IPS DF 4.7 (cell line): ENCODE results near the gene CXCR1.
"Not testable (repeated sequence)": the region's sequence is repeated elsewhere in the genome, so short reads cannot be mapped to it uniquely, and the experiment has no call there.

ENCODE experiments used
- DNase-seq: peaks from one replicate; pipeline ENCODE4 v3.0.0-alpha.2; 2013; ENCODE audit warnings: low spot score; ENCODE audit errors: extremely low read depth

The CXCR1 gene

GRCh38 chr2:218166791-218167190 is at the start of gene CXCR1:
TSS of gene CXCR1 (minus strand) at chr2:218166962. CDS start at chr2:218165211, 1,751 bp downstream.
- DNase-seq = no peak

DNA sequence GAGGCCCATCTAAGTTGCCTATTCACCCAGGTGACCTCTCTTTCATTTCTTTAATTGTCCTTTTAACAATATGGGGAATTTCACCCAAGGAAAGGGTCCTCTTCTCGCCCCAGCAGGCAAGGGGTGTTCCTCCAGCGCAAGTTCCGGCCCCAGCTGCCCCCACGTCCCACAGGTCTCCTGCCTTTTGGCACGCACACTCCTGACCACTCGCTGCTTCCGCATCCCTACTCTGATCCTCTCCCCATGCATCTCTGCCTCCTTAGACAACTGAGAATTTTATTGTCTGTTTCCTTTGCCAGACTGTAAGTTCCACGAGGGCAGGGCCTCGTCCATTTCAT is 49.5 kb upstream of the CXCR1 start:
- no peak for DNase-seq

DNA sequence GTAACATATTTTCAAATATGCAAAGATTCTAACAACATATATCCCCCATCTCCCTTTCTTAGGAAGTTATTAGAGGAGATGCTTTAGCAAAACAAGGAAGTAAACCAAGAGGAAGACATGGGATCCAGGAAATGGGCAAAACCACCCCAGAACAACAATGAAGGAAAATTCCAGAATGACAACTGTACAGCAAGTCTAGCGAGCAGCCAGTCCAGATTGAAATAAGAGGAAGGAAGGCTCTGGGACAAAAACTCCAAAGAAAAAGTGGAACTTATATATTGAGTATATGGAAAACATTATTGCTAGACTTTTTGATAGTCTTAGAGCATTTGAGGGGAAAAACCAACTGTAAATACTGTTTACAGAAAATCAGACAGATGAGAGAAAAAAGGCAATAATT is 47.4 kb upstream of the CXCR1 start:
- no peak for DNase-seq

DNA sequence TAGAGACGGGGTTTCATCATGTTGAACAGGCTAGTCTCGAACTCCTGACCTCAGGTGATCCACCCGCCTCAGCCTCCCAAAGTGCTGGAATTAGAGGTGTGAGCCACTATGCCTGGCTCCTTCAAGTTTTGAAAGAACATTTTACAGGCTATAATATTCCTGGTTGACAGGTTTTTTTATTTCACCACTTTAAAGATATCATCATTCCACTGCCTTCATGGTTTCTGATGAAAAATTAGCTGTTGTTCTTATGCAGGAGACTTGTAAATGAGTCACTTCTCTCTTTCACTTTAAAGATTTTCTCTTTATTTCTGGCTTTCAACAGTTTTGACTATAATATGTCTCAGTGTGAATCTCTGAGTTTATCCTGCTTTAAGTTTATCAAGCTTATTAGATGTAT is 42.3 kb upstream of the CXCR1 start:
- DNase-seq = no peak

DNA sequence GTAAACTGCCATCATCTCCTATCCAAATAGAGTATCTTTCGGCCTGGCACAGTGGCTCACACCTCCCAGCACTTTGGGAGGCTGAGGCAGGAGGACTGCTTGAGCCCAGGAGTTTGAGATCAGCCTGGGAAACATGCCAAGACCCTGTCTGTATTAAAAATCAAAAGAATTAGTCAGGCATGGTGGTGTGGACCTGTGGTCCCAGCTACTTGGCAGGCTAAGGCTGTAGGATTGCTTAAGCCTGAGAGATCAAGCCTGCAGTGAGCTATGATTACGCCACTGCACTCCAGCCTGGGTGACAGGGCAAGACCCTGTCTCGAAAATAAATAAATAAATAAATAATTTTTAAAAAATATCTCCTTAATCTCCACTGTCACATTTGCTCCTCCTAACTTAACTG is 35.5 kb upstream of the CXCR1 start:
- DNase-seq = no peak

DNA sequence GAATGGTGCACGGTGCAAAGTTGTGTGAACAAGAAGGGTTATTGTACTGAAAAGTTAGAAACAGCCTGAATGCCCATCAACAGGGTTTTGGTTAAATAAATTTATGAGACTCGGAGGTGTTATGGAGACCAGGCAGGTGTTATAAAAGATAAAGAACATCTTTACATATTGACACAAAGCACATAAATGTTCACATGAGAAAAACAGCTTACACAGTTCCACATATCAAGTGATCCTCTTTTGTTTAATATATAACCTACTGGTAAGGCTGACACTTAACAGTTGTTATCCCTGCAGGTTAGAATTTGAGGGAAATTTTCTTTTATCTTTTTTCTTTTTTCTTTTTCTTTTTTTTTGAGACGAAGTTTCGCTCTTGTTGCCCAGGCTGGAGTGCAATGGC is 30.2 kb upstream of the CXCR1 start:
- DNase-seq = no peak

- no peak for DNase-seq
Measured at GRCh38 chr2:218194880-218195279, 28.1 kb upstream of the CXCR1 start.

GRCh38 chr2:218193701-218194100 is 26.9 kb upstream of the CXCR1 start:
- no peak for DNase-seq

- DNase-seq = no peak
Measured at GRCh38 chr2:218192902-218193430, 26.2 kb upstream of the CXCR1 start.

DNA sequence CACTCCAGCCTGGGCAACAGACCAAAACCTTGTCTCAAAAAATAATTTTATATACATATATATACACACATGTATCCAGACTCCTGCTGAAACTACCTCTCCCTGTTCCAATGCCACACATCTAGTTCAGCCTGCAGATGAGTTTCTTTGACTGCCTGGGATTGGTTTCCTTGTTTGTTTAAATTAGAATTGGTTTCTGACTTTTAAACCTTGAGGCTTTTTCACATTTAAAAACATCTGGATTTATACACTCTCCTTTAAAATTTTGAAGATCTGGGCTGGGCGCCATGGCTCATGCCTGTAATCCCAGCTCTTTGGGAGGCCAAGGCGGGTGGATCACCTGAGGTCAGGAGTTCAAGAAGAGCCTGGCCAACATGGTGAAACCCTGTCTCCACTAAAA is 21.8 kb upstream of the CXCR1 start:
- no peak for DNase-seq

- DNase-seq = no peak
Measured at GRCh38 chr2:218187296-218188015, 20.7 kb upstream of the CXCR1 start.

GRCh38 chr2:218186876-218187275 is 20.1 kb upstream of the CXCR1 start:
- DNase-seq = no peak

DNA sequence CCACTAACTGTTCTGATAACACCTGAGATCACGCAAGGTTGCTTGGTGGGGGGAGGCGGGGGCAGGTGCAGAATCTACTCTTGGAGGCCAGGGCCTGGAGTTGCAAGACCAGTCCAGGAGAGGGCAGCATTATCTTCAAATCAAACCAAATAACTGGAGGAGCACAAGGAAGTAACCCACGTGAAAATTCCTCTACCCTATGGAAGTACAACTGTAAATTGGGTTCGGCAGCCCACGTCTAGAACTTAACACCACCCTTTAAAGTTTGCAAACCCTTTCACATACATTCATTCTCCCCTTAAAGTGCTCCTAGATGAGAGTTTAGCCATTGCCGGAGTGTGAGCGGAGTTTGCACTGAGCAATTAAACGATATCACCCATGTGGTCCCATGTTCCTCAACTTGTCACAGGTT is 19.6 kb upstream of the CXCR1 start:
- no peak for DNase-seq

DNA sequence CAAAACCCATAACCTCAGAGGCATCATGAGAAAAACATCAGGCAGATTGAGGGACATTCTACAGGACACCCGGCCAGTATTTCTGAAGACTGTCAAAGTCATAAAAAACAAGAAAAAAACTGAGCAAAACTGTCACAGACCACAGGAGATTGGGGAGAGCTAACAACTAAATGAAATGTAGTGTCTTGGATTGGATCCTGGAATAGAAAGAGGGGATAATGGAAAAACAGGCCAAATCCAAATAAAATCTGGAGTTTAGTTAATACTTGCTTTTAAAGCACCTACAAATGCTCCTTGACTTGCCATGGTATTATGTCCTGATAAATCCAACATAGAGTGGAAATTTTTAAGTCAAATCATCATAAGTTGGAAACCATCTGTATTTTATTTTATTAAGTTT is 17.6 kb upstream of the CXCR1 start:
- DNase-seq = no peak

GRCh38 chr2:218180467-218181114 is 13.8 kb upstream of the CXCR1 start:
- no peak for DNase-seq

DNA sequence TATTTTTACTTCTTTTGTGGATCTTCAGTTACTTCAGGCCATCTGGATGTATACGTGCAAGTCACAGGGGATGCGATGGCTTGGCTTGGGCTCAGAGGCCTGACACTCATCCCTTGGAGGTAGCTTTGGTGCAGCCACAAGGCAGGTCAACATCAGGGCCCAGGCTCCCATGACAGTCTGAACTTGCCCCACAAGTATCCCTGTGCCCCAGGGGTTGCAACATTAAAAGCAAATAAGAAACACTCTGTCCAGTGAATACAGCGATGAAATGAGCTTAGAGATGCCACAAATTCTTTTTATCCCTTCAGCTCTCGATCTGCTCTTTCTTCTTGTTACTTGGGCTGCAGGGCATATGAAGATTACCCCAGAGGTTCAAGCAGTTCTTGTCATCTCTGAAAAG is 13.0 kb upstream of the CXCR1 start:
- DNase-seq = no peak

GRCh38 chr2:218172845-218173244 is 6.1 kb upstream of the CXCR1 start:
- DNase-seq = no peak

DNA sequence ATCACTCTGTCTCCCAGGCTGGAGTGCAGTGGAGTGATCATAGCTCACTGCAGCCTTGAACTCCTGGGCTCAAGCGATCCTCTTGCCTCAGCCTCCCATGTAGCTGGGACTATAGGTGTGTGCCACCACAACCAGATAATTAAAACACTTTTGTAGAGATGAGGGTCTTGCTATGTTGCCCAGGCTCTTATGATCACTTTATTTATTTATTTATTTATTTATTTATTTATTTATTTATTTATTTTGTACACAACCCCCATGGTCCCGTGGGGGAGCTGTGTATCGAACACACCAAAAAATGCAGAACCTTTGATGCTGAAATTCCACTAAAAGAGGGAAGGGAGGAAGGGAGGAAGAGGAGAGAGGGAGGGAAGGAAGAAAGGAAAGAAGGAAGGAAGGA is 5.0 kb upstream of the CXCR1 start:
- DNase-seq = not testable (repeated sequence)

DNA sequence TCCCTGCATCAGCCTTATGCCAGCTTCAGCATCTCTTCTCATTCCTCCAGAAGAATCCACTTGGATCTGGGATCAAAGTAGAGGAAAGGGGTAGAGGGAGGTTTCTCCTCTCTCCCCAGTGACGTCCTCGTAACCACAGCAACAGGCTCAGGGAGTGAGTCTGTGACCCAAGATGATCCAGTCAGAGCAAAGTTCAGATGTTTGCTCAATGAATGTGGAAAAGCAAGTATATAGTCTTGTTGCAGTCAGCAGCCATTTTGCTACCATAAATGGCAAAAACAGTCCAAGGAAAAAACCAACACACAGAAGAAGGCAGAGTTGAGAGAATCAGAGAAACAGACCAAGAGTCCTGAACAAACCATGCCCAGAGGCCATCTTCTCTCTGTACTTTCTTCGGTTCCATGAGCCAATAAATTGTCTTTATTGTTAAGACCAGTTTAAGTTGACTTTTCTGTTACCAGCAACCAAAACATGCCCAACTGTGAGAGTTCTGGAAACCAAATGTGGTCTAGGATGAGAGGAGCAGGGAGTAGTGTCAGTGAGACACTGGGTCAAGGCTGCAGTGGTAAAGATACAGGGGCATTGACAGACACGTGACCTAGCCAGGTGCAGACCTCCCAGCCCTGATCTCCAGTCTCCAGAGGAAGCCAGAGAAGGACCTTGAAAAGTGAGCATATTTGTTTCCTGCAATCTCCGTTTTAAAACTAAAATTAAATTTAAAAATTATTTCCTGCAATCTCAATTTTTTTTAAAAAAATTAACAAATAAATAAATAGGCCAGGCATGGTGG is 3.2 kb upstream of the CXCR1 start:
- DNase-seq = no peak

DNA sequence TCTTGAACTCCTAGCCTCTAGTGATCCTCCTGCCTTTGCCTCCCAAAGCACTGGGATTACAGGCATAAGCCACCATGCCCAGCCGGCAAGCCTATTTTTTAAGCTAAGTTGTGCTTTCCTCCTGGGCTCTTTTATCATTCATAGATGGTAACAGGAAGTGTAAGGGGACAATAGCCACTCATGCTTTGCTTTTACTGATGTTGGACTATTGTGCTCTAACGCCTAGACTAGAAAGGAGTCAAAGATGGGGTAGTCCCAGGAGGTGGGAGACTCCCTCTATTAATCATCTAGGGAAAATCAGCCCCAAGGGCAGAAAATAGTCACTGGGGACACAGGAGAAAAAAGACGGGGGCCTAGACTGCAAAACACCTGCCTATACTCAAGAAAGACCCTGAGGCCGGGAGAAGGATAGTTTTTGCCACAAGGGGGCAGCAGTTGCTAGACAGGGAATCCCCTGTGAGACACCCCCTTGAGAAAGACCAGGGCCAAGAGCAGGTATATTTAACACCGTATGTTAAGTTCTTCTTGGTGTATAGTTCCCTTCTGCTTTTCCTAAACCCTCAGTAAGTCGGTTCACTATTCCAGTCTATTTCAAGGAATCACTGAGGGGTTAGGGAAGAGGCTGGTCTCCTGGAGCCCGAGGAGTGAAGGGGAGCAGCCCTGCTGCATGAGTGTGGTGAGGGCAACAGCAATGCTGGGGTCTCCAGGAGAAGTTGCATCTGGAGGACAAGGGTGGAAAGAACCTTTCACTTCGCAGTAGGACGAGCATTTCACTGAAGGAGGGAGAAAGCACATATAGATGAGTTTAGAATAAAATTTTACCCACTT is 2.1 kb upstream of the CXCR1 start:
- peak; percentile 69 for DNase-seq

- no peak for DNase-seq
Measured at GRCh38 chr2:218168016-218168415, 1.3 kb upstream of the CXCR1 start.
